Panc1 (cell line): ENCODE measurements around the gene MKRN2OS.

Experiments
- SIN3A ChIP-seq: IDR thresholded peaks from 2 replicates; pipeline ENCODE4 v1.6.1; 2012; ENCODE audit warnings: low read depth, mild to moderate bottlenecking, low read length, moderate library complexity, borderline replicate concordance; ENCODE audit not compliant: insufficient read depth
- TF ChIP-seq, protein P1 (sequence below): fragments of 450-650 bp; IDR thresholded peaks from 2 replicates; pipeline ENCODE4 v1.5.1; 2017; ENCODE audit warnings: mild to moderate bottlenecking
- TF ChIP-seq, protein P2 (sequence below), 2 experiments: IDR thresholded peaks; 2 replicates each; pipeline ENCODE4 v1.6.1; 2011 to 2012; ENCODE audit warnings: low read depth in 2 of 2, control low read depth in 1 of 2, low read length in 1 of 2, mild to moderate bottlenecking in 1 of 2, moderate library complexity in 1 of 2; ENCODE audit not compliant: insufficient read depth in 1 of 2

GRCh38 chr3:12577379-12577778, 32.1 kb upstream of the MKRN2OS start:
- TF ChIP-seq, protein P1, sequence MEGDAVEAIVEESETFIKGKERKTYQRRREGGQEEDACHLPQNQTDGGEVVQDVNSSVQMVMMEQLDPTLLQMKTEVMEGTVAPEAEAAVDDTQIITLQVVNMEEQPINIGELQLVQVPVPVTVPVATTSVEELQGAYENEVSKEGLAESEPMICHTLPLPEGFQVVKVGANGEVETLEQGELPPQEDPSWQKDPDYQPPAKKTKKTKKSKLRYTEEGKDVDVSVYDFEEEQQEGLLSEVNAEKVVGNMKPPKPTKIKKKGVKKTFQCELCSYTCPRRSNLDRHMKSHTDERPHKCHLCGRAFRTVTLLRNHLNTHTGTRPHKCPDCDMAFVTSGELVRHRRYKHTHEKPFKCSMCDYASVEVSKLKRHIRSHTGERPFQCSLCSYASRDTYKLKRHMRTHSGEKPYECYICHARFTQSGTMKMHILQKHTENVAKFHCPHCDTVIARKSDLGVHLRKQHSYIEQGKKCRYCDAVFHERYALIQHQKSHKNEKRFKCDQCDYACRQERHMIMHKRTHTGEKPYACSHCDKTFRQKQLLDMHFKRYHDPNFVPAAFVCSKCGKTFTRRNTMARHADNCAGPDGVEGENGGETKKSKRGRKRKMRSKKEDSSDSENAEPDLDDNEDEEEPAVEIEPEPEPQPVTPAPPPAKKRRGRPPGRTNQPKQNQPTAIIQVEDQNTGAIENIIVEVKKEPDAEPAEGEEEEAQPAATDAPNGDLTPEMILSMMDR = no peak
- TF ChIP-seq, protein P2, sequence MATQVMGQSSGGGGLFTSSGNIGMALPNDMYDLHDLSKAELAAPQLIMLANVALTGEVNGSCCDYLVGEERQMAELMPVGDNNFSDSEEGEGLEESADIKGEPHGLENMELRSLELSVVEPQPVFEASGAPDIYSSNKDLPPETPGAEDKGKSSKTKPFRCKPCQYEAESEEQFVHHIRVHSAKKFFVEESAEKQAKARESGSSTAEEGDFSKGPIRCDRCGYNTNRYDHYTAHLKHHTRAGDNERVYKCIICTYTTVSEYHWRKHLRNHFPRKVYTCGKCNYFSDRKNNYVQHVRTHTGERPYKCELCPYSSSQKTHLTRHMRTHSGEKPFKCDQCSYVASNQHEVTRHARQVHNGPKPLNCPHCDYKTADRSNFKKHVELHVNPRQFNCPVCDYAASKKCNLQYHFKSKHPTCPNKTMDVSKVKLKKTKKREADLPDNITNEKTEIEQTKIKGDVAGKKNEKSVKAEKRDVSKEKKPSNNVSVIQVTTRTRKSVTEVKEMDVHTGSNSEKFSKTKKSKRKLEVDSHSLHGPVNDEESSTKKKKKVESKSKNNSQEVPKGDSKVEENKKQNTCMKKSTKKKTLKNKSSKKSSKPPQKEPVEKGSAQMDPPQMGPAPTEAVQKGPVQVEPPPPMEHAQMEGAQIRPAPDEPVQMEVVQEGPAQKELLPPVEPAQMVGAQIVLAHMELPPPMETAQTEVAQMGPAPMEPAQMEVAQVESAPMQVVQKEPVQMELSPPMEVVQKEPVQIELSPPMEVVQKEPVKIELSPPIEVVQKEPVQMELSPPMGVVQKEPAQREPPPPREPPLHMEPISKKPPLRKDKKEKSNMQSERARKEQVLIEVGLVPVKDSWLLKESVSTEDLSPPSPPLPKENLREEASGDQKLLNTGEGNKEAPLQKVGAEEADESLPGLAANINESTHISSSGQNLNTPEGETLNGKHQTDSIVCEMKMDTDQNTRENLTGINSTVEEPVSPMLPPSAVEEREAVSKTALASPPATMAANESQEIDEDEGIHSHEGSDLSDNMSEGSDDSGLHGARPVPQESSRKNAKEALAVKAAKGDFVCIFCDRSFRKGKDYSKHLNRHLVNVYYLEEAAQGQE (IDR thresholded peaks at IDR 0.05; ENCODE audit: insufficient read depth in 1 of 2, low read depth in 2 of 2, low read length in 1 of 2) = no peak
- no peak for TF ChIP-seq SIN3A
